Stomach (tissue), 4 donors: ENCODE results near the gene CDH9.

ENCODE experiments used
- POLR2A ChIP-seq, 4 donors: fragments of 450-650 bp; IDR thresholded peaks; one replicate each; pipeline ENCODE4 v1.6.1; 2016; ENCODE audit warnings: antibody characterized with exemption in 4 of 4, control low read depth in 2 of 4, mild to moderate bottlenecking in 1 of 4, moderate library complexity in 1 of 4
- POLR2AphosphoS5 ChIP-seq, 3 donors: sonication (generic); formaldehyde crosslinking; IDR thresholded peaks; one replicate each; pipeline ENCODE4 v1.6.1; 2016; ENCODE audit warnings: antibody characterized with exemption in 3 of 3
- TF ChIP-seq, protein P1 (sequence below), 7 experiments: fragments of 450-650 bp in 4 of 7; fragments of 200-600 bp in 3 of 7; sonication (generic) in 3 of 7; IDR thresholded peaks; one replicate each; pipeline ENCODE4 v1.5.1; 2016 to 2019; ENCODE audit warnings: antibody characterized with exemption in 7 of 7, control low read depth in 2 of 7, mild to moderate bottlenecking in 1 of 7

DNA sequence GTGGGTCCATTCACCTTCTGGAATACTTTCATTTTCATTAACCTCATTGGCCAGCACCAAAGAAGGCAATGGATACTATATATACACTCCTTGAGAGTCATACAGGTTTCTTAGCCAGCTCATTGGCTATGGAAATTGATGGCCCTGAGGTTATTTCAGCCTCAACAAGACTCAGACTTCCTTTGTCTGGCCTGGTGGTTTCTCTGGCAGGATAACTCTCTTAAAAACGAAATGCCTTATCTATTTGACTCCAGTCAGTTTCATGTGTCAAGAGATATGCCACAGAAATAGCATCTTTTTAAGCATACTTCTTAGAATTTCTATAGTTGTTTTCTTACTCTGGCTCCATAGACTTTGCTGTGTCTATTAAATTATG lies 28.9 kb downstream of the CDH9 start:
- TF ChIP-seq, protein P1, sequence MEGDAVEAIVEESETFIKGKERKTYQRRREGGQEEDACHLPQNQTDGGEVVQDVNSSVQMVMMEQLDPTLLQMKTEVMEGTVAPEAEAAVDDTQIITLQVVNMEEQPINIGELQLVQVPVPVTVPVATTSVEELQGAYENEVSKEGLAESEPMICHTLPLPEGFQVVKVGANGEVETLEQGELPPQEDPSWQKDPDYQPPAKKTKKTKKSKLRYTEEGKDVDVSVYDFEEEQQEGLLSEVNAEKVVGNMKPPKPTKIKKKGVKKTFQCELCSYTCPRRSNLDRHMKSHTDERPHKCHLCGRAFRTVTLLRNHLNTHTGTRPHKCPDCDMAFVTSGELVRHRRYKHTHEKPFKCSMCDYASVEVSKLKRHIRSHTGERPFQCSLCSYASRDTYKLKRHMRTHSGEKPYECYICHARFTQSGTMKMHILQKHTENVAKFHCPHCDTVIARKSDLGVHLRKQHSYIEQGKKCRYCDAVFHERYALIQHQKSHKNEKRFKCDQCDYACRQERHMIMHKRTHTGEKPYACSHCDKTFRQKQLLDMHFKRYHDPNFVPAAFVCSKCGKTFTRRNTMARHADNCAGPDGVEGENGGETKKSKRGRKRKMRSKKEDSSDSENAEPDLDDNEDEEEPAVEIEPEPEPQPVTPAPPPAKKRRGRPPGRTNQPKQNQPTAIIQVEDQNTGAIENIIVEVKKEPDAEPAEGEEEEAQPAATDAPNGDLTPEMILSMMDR (IDR thresholded peaks at IDR 0.05): no peak
- TF ChIP-seq POLR2A (IDR thresholded peaks at IDR 0.05) (no peak), POLR2AphosphoS5 (IDR thresholded peaks at IDR 0.05) (no peak)
